Fibroblast of peridontal ligament (primary cell): ENCODE results near the gene SLC35F3.
"Not testable (repeated sequence)": the region's sequence is repeated elsewhere in the genome, so short reads cannot be mapped to it uniquely, and the experiment has no call there.

Experiments
- DNase-seq: peaks from one replicate; pipeline ENCODE4 v3.0.0-alpha.2; 2010; ENCODE audit errors: extremely low read depth

SLC35F3 gene

GRCh38 chr1:233904633-233905415 is at the start of gene SLC35F3:
SLC35F3 (plus strand) TSS chr1:233904676.
- DNase-seq: no peak

- DNase-seq: no peak
These were observed 45.0 kb upstream of the SLC35F3 start for GRCh38 chr1:233859446-233859845.

GRCh38 chr1:233863901-233864545 is 40.5 kb upstream of the SLC35F3 start:
- DNase-seq: no peak

- no peak for DNase-seq
These were observed 39.9 kb upstream of the SLC35F3 start for GRCh38 chr1:233864578-233864977.

- no peak for DNase-seq
These were observed 39.3 kb upstream of the SLC35F3 start for GRCh38 chr1:233865216-233865615.

GRCh38 chr1:233865902-233866301 is 38.6 kb upstream of the SLC35F3 start:
- DNase-seq: no peak

- no peak for DNase-seq
These were observed 37.4 kb upstream of the SLC35F3 start for GRCh38 chr1:233867028-233867427.

- DNase-seq: no peak
These were observed 36.0 kb upstream of the SLC35F3 start for GRCh38 chr1:233868461-233868860.

GRCh38 chr1:233869680-233870079 is 34.8 kb upstream of the SLC35F3 start:
- DNase-seq: no peak

GRCh38 chr1:233873666-233874065 is 30.8 kb upstream of the SLC35F3 start:
- no peak for DNase-seq

- DNase-seq: no peak
These were observed 24.6 kb upstream of the SLC35F3 start for GRCh38 chr1:233879841-233880240.

- no peak for DNase-seq
These were observed 20.8 kb upstream of the SLC35F3 start for GRCh38 chr1:233883671-233884070.

- DNase-seq: no peak
These were observed 19.9 kb upstream of the SLC35F3 start for GRCh38 chr1:233884461-233885151.

GRCh38 chr1:233885196-233885920 is 19.1 kb upstream of the SLC35F3 start:
- DNase-seq: no peak

GRCh38 chr1:233891151-233891550 is 13.3 kb upstream of the SLC35F3 start:
- DNase-seq: not testable (repeated sequence)

- no peak for DNase-seq
These were observed 6.9 kb upstream of the SLC35F3 start for GRCh38 chr1:233897325-233898162.

- no peak for DNase-seq
These were observed 3.0 kb upstream of the SLC35F3 start for GRCh38 chr1:233901495-233901894.

GRCh38 chr1:233905416-233906051 is 1.1 kb downstream of the SLC35F3 start:
- no peak for DNase-seq

GRCh38 chr1:233907151-233907550 is 2.7 kb downstream of the SLC35F3 start:
- no peak for DNase-seq

- no peak for DNase-seq
These were observed 3.6 kb downstream of the SLC35F3 start for GRCh38 chr1:233908092-233908491.

- DNase-seq: no peak
These were observed 4.7 kb downstream of the SLC35F3 start for GRCh38 chr1:233909195-233909594.
